Activated T-helper 1 cell treated with Interleukin-2 at 50 U/mL for 16 hours (primary cell): Measurements from ENCODE around the gene RRM2.

Experiments
- DNase-seq: peaks from one replicate; pipeline ENCODE4 v3.0.0-alpha.2; 2020; ENCODE audit warnings: low read depth

The RRM2 gene

DNA sequence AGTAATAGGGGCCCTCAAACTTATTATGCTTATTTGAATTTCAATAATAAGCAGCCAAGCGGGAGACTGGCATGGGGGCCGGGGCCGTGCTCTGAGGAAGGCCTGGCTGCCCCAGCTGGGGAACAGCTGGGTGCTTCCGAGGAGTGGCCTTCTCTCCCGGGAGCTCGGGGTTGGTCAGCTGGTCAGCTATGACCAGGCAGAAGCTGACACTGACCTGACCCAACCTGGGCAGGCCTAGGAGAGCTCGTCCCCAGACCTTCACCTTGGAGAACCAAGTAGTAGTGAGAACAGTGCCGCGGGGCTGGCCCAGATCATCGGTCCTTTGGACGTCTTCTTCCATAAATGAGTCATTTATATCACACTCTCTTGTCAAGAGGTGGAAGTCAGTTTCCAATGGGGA lies 36.1 kb downstream of the RRM2 start:
- DNase-seq, result no peak

DNA sequence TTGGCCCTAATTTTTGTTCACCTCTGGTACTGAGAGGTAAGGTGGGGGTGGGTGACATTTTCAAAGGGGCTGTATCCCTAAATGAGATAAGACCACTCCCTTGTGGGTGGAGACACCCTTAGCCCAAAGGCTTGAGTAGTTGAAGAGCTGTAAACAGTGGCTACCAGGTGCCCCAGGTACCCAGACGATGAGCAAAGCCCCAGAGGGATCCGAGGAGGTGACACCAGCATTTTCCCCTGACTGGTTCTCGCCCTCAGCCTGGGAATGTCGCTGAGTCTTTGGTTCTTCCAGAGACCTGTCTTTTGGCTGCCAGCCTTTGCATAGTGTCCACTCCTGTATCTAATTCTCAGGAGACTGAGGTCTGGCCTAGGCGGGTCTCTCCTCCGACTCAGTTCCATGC lies 36.5 kb downstream of the RRM2 start:
- no peak for DNase-seq

DNA sequence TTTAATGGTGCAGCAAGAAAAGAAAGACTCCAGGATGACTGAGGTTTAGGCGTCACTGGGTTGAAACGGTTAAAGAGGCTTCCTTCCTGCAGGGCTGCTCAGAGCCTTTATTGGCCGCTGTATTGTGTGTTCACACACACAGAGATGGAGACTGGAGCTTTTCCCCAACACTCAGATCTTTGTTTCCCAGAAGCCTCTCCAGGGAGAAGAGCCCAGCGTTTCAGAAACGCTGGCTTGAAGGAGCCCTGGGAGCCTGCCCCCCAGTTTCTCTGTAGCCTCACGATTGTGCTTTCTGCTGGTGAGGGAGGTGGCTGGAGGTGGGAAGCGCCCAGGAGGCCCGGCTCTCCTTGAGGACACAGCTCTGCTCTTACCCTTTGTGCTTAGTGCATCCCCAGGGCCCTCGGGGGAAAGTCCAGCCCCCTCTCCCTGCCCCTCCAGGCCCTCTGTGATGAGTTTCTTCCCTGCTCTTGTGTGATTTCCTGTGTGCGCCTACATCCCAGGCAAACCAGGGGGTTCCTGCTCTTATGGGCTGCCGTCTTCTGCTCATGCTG lies 37.1 kb downstream of the RRM2 start:
- no peak for DNase-seq

DNA sequence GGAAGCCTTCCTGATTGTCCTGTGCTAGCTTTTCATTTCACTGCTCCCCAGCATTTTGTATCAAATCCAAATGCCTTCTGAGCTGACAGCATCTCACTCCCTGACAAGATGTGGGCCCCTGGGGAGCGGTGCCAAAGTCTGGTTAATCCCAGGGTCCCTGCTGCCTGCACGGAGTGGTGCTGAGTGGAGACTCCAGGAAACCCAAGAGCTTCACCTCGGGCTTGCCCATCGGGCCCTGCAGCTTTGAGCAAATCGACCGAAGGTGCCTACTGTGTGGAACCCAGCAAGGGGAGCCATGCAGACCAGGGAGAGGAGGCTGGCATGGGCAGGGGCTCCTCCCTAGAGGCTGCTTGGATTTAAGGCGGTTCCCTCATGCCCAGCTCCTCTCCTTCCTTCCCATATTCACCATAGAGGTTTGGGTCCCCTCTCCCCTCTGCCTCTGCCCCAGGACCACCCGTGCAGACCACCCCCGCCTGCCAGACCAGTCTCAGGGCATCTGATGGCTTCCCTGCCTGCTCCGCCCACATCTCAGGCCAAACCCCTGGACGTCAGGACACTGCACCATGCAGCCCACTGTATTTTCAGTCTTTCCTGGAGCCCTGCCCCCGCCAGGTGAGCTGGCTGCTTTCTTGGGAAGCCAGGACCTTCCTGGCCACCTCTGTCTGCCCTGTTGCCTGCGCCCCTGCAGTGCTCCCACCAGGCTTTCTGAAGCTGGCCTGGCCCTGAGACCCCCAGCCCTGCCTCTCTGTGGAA lies 37.8 kb downstream of the RRM2 start:
- no peak for DNase-seq

DNA sequence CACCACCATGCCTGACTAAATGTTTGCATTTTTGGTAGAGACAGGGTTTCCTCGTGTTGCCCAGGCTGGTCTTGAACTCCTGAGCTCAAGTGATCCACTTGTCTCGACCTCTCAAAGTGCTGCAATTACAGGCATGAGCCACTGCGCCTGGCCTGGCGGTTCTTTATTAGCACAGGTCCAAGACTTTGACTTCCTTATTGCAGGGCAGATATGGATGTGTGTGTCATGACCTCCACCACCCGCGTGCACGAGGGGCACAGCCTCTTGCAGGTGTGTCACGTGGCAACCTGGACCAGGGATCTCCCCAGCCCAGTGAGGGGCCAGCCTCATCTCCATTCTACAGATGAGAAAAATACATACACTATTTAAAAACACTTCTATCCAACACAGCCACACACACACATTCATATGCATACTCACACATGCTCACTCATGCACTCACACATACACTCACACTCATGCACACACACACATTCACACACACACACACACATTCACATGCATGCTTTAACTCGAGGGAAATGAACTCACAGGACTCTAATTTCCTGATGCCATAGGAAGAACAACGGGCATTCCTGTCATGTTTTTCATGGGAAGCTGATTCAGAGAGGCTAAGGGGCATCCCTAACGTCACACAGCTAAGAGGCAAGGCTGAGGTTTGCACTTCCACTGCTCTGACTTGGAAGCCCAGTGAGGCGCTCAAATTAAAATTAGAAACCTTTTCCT lies 38.8 kb downstream of the RRM2 start:
- no peak for DNase-seq

DNA sequence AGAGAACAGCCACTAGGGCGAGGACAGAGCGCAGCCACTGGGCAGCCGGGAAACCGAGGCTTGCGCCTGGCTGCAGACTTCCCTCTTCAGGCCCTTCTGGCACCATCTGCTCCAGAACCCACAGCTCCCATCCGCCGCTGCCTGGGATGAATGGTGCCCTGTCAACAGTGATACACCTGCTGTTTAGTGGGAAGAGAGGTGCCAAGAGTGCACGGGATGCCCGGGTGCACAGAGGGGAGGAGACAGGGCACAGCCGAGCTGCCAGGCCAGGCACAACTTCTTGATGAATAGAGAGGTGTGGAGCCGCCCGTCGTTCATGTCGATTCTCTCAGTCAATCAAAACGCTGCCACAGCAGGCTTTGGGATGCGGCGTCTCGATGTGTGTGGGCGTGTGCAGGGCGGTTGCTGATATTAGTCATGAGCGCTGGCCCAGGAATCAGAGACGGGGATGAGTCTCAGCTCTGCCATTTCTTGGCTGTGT lies 39.5 kb downstream of the RRM2 start:
- no peak for DNase-seq

DNA sequence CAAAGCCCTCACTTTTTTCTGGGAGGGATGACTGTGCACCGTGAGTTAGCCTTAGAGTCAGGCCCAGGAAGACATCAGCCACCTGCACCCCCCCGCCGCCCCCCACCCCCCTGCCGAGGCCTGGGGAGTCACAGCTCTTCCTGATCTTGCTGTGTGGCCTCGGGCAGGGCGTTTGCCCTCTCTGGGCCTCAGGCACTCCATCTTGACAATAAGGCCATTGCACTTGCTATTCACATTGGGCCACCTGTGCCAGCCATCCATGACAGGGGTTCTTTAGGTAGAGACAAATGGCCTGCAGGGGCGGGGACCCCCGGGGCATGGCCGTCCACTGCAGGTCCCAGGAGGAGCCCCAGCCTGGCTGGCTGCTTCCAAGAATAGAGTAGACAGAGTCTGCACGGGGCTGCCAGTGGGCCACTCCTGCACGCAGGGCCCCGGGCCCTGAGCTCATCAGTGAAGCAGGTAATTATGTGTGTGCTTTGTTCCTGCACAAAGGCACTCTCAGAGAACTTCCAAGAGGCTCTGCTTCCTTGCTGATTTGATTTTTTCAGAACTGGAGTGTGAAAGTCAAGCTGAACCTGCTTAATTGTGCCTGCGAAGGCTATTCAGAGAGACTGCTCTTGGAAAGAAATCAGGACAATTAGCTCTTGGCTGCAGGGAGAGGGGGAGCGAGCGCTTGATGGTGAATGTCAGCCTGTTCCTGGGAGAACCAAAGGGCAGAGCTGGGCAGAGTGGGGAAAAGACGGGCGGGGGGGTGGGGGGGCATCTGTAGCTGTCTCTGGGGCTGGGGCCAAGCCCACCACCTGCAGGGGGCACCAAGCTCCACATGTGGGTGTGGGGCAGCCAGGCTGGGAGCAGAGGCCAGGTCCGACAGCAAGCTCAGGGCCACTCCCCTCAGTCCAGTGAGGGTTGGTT lies 40.3 kb downstream of the RRM2 start:
- no peak for DNase-seq

DNA sequence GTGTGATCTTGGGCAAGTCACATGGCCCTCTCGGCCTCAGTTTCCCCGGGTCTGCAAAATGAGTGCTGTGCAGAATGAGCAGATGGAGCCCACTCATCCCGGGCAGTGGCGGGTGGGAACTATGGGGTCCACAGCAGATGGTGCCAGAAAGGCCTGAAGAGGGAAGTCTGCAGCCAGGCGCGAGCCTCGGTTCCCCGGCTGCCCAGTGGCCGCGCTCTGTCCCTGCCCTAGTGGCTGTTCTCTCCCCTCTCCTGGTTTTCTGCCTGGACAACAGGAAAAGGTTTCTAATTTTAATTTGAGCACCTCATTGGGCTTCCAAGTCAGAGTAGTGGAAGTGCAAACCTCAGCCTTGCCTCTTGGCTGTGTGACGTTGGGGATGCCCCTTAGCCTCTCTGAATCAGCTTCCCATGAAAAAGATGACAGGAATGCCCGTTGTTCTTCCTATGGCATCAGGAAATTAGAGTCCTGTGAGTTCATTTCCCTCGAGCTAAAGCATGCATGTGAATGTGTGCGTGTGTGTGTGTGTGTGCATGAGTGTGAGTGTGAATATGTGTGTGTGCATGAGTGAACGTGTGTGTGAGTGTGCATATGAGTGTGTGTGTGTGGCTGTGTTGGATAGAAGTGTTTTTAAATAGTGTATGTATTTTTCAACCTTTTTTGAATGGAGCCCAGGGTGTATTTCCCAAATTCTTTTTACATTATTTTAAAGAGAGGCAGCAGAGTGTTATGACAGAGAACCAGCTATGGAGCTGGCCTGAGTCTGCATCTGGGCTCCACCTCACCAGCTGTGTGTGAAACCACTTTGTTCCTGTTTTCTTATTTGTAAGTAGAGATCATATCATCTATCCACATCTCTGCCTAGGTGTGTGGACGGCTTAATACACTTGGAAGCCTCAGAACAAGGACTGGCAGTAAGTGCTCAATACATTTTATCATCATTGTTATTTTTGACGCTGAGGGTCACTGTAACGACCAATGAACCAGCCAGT lies 41.3 kb downstream of the RRM2 start:
- DNase-seq, result no peak

DNA sequence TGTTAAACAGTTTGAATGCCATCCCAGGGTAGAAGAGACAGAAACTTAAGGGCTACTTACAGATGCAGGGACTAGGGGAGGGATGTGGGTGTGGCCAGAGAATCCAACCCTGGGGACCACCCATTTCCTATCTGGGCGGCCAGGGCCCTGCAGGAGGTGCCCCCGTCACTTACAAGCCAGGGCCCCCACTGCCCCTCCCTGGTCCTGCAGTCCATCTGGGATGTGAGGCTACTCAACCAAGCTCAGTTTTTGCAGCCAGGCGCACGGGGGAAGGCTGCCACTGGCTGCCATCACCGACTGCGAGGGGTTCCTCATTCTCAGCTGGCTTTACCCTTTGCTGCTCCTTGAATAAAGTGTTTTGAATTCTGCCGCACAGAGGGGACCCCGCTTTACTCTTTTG lies 42.1 kb downstream of the RRM2 start:
- no peak for DNase-seq

DNA sequence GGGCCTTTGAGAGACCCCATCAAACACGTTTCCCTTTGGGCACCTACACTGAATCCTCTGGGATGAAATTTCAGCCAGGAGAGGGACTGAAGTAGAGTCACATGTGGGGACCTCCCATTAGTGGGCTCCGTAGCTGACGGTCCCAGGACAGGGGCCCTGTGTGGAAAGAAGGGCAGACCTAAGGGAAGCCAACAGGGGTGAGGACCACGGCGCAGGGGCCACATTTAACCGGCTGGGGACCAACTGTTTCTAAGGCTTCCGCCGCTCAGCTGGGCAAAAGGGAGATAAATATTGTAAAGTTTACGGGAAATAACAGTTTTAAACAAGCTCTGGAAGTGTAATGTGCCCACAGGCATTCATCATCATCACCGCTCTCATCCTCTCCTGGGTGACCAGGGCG lies 42.7 kb downstream of the RRM2 start:
- no peak for DNase-seq

DNA sequence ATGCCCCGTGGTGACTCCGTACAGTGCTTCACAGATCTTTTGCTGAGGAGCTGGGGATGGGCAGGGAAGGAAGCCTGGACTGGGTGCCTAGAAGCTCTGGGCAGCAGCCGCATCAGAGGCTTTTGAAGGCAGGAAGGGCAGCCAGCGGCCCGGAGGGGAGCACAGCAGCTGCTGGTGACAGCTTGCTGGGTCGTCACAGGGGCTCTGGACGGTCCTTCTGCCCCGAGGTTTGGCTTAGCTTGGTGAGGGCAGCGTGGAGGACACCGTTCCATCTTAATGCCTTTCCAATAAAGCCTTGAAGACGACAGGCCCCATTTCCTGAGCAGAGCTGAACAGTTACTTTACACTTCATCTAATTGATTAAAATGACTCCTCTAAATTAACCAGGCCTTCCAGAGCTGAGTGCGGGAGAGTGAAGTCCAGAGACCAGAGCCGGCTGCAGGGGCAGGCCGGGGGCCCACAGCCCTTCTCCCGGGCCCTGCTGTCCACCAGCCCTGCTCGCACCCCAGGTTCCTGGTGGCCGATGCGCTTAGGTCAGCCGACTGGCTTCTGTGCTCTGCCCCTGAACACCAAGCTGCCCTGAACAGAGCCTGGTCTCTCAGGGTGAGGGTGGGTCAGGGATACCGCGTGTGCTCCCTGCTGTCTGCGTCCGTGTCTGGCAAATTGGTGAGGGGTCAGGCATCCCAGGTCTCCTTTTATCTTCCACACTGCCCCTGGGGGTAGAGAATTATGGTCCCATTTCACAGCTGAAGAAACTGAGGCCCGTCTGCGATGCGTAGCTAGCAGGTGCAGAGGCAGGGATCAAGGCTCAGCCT lies 43.5 kb downstream of the RRM2 start:
- no peak for DNase-seq

DNA sequence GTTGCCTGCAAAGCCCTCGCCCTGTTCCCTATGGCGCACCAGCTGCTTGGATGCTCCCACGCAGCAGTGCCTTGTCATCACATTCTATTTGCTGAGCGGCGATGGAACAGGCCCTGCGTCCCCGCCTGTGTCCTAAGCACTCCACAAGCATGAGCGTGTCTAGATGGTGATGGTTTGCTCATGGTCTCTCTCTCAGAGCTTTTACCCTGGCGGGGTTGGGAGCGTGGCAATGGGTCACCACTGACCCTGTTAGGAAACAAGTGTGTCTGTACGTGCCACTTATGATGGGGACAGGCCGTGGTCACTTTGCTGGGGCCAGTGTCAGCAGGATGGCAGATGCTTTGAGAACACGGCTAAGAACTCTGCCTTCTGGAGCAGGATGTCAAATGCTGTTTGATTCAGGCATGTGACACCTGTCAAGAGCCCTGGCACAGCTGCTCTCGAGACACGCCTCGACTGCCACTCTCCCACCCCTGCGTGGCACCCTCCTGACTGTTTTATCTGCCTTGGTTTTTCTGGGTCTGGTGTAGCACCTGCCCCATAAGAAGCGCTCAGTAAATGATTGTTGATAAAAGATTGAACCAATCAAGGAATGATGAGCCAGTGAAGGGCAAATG lies 44.2 kb downstream of the RRM2 start:
- DNase-seq, result no peak

DNA sequence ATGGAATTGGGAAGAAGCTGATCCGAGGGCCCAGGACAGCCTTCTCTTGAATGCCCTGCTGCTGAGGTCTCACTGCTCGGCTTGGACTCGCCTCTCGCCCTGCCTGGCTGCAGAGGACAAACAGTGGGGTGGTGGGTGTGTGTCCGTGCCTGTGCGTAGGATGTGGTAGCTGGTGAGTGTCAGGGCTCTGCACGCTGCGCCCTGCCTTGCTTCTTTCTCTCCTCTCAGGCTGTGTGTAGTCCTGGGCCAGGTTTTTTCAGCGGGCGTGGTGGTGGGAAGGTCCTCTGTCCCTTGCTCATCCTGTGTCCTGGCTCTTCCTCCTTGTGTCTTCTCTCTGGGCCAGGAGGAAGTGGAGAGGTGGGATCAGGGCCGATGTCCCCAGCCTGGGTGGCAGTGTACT lies 44.8 kb downstream of the RRM2 start:
- DNase-seq, result no peak

DNA sequence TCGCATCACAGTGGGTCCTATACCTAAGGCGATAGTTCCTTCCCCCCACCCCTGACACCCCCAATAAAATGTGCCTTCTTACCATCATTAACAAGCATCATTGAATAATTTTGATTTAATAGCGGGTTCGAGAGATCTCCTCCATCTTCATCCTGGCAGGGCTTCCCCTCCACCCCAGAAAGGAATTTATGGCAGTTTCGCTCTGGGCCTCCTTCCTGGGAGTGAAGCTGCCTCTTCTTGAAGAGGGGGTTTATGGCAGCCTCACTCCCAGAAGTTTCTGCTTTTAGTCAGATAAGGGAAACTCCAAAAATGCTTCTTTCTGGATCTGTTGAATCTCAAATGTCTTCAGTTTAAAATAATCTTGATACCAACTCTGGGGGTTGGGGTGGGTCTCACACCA lies 45.7 kb downstream of the RRM2 start:
- no peak for DNase-seq

DNA sequence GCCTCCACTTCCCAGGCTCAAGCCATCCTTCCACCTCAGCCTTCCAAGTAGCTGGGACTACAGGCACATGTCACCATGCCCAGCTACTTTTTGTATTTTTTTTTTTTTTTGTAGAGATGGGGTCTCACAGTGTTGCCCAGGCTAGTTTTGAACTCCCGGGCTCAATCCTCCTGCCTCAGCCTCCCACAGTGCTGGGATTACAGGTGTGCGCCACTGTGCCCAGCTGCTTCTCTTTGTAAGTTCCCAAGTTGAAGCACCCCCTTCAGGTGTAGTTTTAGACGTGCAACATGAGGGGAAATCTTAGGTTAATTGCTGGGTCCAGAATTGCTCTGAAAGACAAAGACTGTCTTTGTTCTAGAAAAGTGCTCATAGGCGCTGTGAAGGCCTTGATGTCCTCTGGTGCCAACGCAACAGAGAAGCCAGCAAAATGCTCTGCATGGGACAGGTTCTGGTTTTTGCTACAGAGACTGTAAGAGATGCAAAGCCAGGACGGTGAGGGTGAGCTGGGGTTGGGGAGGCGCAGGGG lies 46.6 kb downstream of the RRM2 start:
- no peak for DNase-seq

DNA sequence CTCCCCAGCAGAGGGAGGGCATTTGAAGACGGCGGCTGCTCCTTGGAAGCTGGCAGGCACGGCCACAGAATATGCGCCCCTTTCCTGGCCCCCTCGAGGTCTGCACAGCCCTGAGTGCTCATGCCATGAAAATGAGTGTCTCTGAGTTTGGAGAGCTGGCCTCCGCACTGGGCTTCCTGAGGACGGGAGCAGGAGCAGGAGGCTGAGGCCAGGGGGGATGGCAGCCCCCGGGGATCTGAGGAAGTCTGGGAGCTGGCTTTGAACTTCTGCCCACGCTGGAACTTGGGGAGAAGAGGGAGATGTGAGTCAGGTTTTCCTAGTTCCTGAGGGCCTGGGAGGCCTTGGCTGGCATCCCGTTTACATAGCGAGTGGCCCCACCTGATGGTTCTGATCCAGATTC lies 47.0 kb downstream of the RRM2 start:
- DNase-seq, result no peak

DNA sequence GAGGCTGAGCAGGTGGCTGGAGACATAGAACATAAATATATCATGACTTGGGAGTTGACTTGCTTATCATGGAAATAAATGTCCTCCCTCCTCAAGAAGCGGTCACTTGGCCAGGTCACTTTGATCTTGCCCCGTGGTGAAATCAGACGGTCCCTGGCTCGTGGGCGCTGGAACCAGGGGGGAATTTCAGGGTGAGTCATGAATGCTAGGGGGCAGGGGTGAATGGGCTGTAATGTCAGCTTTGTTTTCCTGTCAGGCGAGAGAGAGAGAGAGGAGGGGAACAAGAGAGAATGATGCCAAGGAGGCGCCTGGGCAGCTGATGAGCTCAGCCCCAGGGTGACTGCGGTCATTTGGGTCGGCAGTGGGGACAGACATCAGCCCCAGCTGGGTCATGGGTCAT lies 47.7 kb downstream of the RRM2 start:
- DNase-seq, result no peak

DNA sequence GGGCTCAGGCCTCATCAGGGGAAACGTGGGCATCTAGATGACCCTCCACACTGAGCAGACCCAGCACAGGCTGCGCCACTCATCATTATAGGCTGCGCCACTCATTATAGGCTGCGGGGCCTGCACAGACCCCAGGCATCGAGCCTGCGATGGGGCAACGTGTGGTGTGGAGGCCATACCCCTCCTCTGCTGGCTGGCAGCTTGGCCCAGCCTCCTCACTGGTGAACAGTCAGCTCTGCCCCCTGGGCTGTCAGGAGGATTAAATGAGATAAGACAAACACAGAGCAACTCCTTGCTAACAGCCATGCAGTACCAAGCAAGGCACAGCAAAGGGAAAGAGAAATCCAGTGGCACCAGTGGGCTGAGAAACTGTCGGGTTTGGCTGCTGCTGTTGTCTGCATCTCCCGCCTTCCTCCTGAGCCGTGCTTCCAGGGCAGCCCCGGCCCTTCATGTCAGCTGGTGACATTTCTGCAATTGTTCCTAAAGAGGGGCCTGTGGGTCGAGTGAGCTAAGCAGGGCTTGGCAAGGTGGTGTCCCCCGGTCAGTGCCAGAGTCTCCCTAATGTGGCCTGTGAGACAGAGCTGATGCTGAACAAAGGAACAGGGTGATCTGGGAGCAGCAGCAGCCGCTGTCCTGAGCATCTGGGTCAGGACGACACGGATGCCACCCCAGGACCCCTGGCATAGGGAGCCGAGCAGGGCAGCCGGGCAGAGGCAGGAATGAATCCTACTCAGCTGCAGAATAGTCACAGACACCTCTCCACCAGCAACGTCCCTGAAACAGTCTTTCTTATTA lies 48.7 kb downstream of the RRM2 start:
- DNase-seq, result no peak
